Natural killer cell (primary cell): ENCODE data around the gene ADI1. TPM values are rescaled to one million over a fixed set of nuclear protein-coding genes. Genes with fewer than 3 reads are reported as not detected.

Source experiments
- ATAC-seq, 3 donors: fragments of 150-1000 bp in 2 of 3; fragments of 200-7000 bp in 1 of 3; cut with Tn5 transposase; 1 replicate in 1 of 3; 2 replicates in 2 of 3; pipeline ENCODE4 v1.10.0; 2021; ENCODE audit warnings: mild to moderate bottlenecking in 2 of 3, moderate library complexity in 2 of 3
- DNase-seq, 2 donors: peaks; one replicate each; pipeline versions ENCODE4 v3.0.0 to v3.0.0-alpha.2; 2013 to 2021; ENCODE audit warnings: mixed read lengths in 1 of 2
- H3K27ac ChIP-seq: one replicate; pipeline ENCODE4 v1.5.1; 2013; ENCODE audit warnings: mild to moderate bottlenecking, low read length
- H3K27me3 ChIP-seq: one replicate; pipeline ENCODE4 v1.6.1; 2013; ENCODE audit warnings: low read length; ENCODE audit not compliant: control insufficient read depth, insufficient read depth
- H3K36me3 ChIP-seq: one replicate; pipeline ENCODE4 v1.6.1; 2013; ENCODE audit warnings: low read length; ENCODE audit not compliant: control insufficient read depth, insufficient read depth
- H3K4me1 ChIP-seq: one replicate; pipeline ENCODE4 v1.6.1; 2013; ENCODE audit warnings: low read length; ENCODE audit not compliant: control insufficient read depth, insufficient read depth
- H3K4me3 ChIP-seq: one replicate; pipeline ENCODE4 v1.5.1; 2013; ENCODE audit warnings: low read length
- H3K9me3 ChIP-seq: one replicate; pipeline ENCODE4 v1.6.1; 2013; ENCODE audit warnings: low read length; ENCODE audit not compliant: control insufficient read depth, insufficient read depth
- H3K27ac Mint-ChIP-seq, 2 donors: one replicate each; pipeline ENCODE4 v1.8.0; 2022; ENCODE audit warnings: mild to moderate bottlenecking in 2 of 2, mixed read lengths in 2 of 2, moderate library complexity in 1 of 2
- H3K27me3 Mint-ChIP-seq, 2 donors: one replicate each; pipeline ENCODE4 v1.8.0; 2022; ENCODE audit warnings: low read depth in 2 of 2, mixed read lengths in 2 of 2
- H3K36me3 Mint-ChIP-seq: one replicate; pipeline ENCODE4 v1.8.0; 2022; ENCODE audit warnings: mixed read lengths
- H3K4me1 Mint-ChIP-seq, 2 donors: one replicate each; pipeline ENCODE4 v1.8.0; 2022; ENCODE audit warnings: mixed read lengths in 2 of 2
- H3K4me3 Mint-ChIP-seq: one replicate; pipeline ENCODE4 v1.8.0; 2022; ENCODE audit warnings: mild to moderate bottlenecking, moderate library complexity, mixed read lengths
- H3K9me3 Mint-ChIP-seq, 2 donors: one replicate each; pipeline ENCODE4 v1.8.0; 2022; ENCODE audit warnings: mixed read lengths in 2 of 2
- whole genome bisulfite sequencing: methylation state at CpG from one replicate; pipeline ENCODE4 v1.1.7; 2013; ENCODE audit warnings: missing lambda C conversion rate; ENCODE audit not compliant: insufficient coverage; 5-methylcytosine and 5-hydroxymethylcytosine counted together
- intact Hi-C: fragments of 100-400 bp; cut with micrococcal nuclease; formaldehyde crosslinking; loops from one replicate; pipeline ENCODE4 v1.14.2; 2022
- total RNA-seq, 4 donors: library from RNA; stranded (reverse); fragments of 120-200 nt in 1 of 4; gene quantifications; one replicate each; pipeline versions ENCODE4 v1.2.3 to v1.2.4, GENCODE V29; 2013 to 2022
- TF ChIP-seq, protein P1 (sequence below): fragments of 200-600 bp; IDR thresholded peaks from one replicate; pipeline ENCODE4 v1.8.0; 2022; ENCODE audit warnings: antibody characterized with exemption

ADI1 gene
- total RNA-seq, 3 donors from 2014 or later (not counting 1 experiment from before 2014, with no cell fraction given), result 15.9 to 23.0 (median 17.4) TPM

DNA sequence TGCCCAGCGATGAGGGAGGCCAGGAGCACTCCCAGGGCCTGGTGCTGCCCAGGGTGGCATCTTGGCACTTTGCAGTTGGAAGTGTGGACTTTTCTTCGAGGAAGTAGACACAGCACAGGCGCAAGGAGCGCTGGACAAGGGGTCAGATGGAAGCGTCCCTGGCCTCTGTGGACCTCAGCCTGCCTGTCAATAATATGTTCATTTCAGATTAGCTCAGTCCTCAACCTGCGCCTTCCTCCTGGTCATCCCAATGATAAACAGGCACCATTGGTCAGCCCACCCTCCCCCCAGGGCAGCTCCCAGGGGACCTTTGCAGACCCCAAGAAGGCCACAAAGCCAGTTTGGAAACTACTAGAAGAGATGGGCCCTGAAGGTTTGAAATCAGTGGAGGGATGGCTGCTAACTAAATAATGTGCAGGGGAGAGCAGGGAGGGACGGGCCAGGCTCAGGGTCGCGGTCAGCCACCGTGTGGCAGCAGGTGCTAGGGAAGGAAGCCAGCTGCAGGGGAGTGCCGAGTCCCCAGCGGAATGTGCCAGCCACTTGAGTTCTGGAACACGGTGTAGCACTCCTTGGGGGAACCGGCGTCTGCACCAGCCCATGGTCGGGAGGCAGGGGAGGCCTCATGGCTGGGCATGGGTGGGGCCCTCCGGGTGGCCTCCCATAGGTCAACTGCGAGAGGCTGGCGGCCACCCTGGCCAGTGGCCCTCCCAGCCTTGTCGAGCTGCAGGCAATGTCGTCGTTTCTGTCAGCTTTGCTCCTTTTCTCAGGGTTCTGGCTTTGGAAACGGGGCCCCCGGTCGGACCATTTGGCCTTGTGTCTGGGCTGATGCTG lies 59.9 kb downstream of the ADI1 start:
- 97% methylated on average over 25 of the region's 25 CpGs for whole genome bisulfite sequencing
- peaks cover 25% of the 10 kb centered on the region for H3K36me3 ChIP-seq

DNA sequence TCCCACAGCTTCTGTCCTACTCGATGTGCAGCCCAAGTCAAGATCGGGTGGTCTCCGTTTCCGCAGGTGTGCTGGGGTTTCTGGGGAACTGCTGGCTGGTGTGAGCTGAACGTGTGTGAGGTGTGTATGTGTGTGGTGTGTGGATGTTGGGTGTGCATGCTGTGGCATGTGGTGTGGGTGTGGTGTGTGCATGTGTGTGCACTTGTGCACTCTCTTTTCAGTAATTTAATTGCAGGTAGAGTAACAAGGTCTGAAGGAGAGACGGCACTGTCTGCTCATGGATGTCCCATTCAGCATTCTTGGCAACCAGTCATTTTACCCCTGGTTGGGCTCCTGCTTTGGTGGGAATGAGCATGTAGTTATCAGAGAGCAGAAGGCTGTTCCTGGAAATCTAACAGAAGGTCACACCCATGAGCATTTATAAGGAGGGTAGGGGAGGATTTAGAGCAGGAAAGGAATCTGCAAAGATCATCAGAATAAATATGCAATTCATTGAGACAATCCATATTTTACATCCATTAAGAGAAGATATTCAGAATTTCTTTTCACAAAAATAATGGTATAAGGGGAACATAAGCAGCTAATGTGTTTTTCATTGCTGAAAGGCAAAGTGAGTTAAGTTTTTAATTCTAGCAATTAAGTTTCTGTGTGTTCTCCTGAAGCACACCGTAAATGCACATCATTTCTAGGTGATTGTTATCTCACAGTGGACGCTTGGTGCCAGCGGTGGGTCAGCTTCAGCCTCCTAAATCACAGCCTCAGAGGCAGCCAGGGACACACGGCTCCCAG lies 60.7 kb downstream of the ADI1 start:
- Histone ChIP-seq H3K4me1 (peaks cover 4% of the 10 kb centered on the region), H3K36me3 (peaks cover 24% of the 10 kb centered on the region), H3K27ac (no peak overlapping the region), H3K27me3 (no peaks in the 10 kb centered on the region), H3K4me3 (no peak overlapping the region), H3K9me3 (no peaks in the 10 kb centered on the region)
- intact Hi-C loops, result no loop called here
- Mint-ChIP-seq H3K4me3 (no peak overlapping the region), H3K36me3 (no peaks in the 10 kb centered on the region), H3K27ac (peak overlapping the region in 1 of 2 donors; percentile 25), H3K9me3 (no peaks in the 10 kb centered on the region), H3K4me1 (peaks cover 3 to 6% of the 10 kb centered on the region in 2 donors), H3K27me3 (no peaks in the 10 kb centered on the region)
- ATAC-seq, result no peak
- no peak for DNase-seq
- WGBS, result 95% methylated on average over 10 of the region's 10 CpGs
- TF ChIP-seq, protein P1, sequence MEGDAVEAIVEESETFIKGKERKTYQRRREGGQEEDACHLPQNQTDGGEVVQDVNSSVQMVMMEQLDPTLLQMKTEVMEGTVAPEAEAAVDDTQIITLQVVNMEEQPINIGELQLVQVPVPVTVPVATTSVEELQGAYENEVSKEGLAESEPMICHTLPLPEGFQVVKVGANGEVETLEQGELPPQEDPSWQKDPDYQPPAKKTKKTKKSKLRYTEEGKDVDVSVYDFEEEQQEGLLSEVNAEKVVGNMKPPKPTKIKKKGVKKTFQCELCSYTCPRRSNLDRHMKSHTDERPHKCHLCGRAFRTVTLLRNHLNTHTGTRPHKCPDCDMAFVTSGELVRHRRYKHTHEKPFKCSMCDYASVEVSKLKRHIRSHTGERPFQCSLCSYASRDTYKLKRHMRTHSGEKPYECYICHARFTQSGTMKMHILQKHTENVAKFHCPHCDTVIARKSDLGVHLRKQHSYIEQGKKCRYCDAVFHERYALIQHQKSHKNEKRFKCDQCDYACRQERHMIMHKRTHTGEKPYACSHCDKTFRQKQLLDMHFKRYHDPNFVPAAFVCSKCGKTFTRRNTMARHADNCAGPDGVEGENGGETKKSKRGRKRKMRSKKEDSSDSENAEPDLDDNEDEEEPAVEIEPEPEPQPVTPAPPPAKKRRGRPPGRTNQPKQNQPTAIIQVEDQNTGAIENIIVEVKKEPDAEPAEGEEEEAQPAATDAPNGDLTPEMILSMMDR, result no peak

More for the DNA sequence above, 59.9 kb downstream of the ADI1 start:
- DNase-seq (no peak), ATAC-seq (no peak)
- intact Hi-C loops, result no loop called here
- no peak overlapping the region for H3K27ac Mint-ChIP-seq
- Histone ChIP-seq H3K27me3 (no peaks in the 10 kb centered on the region), H3K4me1 (peaks cover 4% of the 10 kb centered on the region), H3K27ac (no peak overlapping the region), H3K4me3 (no peak overlapping the region), H3K9me3 (no peaks in the 10 kb centered on the region)
- no peak overlapping the region for H3K4me3 Mint-ChIP-seq
- TF ChIP-seq, protein P1, result no peak
- no peaks in the 10 kb centered on the region for H3K9me3 Mint-ChIP-seq
- H3K36me3 Mint-ChIP-seq, result no peaks in the 10 kb centered on the region
- H3K27me3 Mint-ChIP-seq, result no peaks in the 10 kb centered on the region
- peaks cover 3 to 6% of the 10 kb centered on the region in 2 donors for H3K4me1 Mint-ChIP-seq

DNA sequence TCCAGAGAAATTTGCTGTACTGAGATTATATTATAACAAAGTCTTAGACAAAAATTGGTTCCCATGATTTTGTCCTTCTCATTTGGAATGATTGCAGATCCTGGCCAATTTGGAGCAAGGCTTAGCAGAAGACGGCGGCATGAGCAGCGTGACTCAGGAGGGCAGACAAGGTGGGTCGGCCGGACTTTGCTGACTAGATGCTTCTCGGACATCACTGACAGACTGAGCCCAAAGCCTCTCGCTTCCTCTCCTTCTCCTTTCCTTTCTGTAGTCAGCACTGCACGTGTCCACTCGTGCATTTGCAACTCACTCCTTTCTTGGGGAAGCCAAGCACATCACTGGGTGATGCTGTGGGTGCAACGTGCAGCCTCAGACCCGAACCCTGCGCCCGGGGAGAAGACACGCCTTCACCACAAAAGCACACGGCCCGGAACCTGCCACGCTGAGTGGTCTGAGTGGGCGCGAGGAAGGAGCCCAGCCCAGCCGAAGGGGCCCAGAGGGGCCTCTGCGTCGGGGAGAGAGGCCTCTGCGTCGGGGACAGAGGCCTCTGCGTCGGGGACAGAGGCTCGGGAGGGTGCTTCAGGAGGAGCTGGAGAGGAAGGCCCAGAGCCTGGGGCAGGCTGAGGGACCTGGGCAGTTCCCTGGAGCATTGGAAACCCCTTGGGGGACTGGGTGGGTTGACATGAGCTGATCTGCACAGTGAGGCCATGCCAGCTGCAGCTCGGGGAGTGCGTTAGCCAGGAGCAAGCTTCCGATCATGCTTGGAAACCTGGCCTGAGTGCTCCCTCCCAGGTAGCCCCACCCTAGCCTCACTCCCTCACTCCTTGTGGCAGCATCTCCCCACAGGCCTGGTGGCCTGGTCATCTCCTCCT lies 61.6 kb downstream of the ADI1 start:
- H3K27ac Mint-ChIP-seq, result no peak overlapping the region
- ATAC-seq, result no peak
- TF ChIP-seq, protein P1, result no peak
- no peak overlapping the region for H3K4me3 Mint-ChIP-seq
- no peak for DNase-seq
- intact Hi-C loops, result no loop called here
- Histone ChIP-seq H3K4me1 (peaks cover 4% of the 10 kb centered on the region), H3K27me3 (no peaks in the 10 kb centered on the region), H3K27ac (no peak overlapping the region), H3K4me3 (no peak overlapping the region), H3K36me3 (peaks cover 20% of the 10 kb centered on the region), H3K9me3 (no peaks in the 10 kb centered on the region)
- H3K27me3 Mint-ChIP-seq, result no peaks in the 10 kb centered on the region
- 94% methylated on average over 30 of the region's 30 CpGs for WGBS
- no peaks in the 10 kb centered on the region for H3K9me3 Mint-ChIP-seq
- H3K4me1 Mint-ChIP-seq, result peaks cover 1 to 6% of the 10 kb centered on the region in 2 donors
- H3K36me3 Mint-ChIP-seq, result no peaks in the 10 kb centered on the region
